HFF-Myc (cell line): ENCODE data around the gene SPTBN1.
"Not testable (repeated sequence)": the region's sequence is repeated elsewhere in the genome, so short reads cannot be mapped to it uniquely, and the experiment has no call there.

Experiments used
- DNase-seq: peaks from one replicate; pipeline ENCODE4 v3.0.0-alpha.2; 2011; ENCODE audit warnings: low read depth; ENCODE audit errors: extremely low read depth
- H3K4me3 ChIP-seq: replicated peaks from 2 replicates; pipeline ENCODE4 v1.5.1; 2011; ENCODE audit warnings: low read depth, mild to moderate bottlenecking, control low read depth, low read length
- TF ChIP-seq, protein P1 (sequence below): IDR thresholded peaks from 2 replicates; pipeline ENCODE4 v1.5.1; 2012; ENCODE audit warnings: mild to moderate bottlenecking, low read depth, low read length, control low read depth; ENCODE audit errors: missing control alignments

The SPTBN1 gene

DNA sequence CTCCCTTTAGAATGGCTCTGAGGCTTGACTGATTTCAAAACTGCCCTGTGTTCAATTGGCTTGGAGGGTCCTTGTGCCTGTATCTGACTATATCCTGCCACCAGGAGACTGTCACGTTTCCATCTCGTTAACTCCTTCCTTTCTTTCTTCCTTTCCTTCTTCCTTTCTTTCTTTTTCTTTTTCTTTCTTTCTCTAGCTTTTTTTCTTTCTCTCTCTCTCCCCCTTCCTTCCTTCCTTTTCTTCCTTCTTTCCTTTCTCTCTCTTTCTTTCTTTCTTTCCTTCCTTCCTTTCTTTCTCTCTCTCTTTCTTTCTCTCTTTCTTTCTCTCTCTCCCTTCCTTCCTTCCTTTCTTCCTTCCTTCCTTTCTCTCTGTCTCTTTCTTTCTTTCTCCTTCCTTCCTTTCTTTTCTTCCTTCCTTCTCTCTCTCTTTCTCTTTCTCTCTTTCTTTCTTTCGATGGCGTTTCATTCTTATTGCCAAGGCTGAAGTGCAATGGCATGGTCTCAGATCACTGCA is 229.2 kb downstream of the SPTBN1 start:
- H3K4me3 ChIP-seq: no peak overlapping the region
- TF ChIP-seq, protein P1, sequence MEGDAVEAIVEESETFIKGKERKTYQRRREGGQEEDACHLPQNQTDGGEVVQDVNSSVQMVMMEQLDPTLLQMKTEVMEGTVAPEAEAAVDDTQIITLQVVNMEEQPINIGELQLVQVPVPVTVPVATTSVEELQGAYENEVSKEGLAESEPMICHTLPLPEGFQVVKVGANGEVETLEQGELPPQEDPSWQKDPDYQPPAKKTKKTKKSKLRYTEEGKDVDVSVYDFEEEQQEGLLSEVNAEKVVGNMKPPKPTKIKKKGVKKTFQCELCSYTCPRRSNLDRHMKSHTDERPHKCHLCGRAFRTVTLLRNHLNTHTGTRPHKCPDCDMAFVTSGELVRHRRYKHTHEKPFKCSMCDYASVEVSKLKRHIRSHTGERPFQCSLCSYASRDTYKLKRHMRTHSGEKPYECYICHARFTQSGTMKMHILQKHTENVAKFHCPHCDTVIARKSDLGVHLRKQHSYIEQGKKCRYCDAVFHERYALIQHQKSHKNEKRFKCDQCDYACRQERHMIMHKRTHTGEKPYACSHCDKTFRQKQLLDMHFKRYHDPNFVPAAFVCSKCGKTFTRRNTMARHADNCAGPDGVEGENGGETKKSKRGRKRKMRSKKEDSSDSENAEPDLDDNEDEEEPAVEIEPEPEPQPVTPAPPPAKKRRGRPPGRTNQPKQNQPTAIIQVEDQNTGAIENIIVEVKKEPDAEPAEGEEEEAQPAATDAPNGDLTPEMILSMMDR: no peak
- DNase-seq: no peak

GRCh38 chr2:54687595-54688152 is 231.5 kb downstream of the SPTBN1 start:
- no peak overlapping the region for H3K4me3 ChIP-seq
- DNase-seq: no peak
- TF ChIP-seq, protein P1: no peak

- TF ChIP-seq, protein P1: no peak
- no peak overlapping the region for H3K4me3 ChIP-seq
- no peak for DNase-seq
Measured at GRCh38 chr2:54691445-54692135, 235.5 kb downstream of the SPTBN1 start.

GRCh38 chr2:54692556-54692955 is 236.4 kb downstream of the SPTBN1 start:
- H3K4me3 ChIP-seq: no peak overlapping the region
- TF ChIP-seq, protein P1: no peak
- no peak for DNase-seq

DNA sequence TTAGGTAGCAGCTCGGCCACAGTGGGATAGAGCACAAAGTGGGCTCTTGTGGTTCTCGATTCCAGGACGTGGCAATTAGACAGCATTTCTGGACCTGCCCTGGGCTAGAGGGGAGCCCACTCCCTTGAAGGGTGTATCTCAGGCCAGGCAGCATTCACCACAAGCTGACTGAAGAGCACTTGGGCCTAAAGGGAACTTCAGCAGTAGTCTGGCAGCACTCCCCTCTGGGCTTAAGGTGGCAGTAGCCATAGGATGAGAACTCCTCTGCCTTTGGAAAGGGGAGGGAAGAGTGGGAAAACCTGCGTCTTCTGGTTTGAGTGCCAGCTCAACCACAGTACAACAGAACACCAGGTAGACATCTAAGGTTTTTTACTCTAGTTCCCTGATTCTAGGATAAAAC is 239.3 kb downstream of the SPTBN1 start:
- TF ChIP-seq, protein P1: no peak
- DNase-seq: no peak
- H3K4me3 ChIP-seq: no peak overlapping the region

DNA sequence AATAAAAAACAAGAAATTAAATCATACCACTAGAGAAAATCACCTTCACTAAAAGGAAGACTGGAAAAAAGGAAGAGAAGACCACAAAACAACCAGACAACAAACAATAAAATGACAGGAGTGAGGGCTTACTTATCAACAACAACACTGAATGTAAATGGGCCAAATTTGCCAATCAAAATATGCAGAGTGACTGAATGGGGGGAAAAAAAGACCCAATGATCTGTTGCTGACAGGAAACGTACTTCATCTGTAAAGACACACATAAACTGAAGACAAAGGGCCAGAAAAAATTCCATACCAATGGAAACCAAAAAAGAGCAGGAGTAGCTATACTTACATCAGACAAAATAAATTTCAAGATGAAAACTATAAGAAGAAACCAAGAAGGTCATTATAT is 241.8 kb downstream of the SPTBN1 start:
- TF ChIP-seq, protein P1: no peak
- H3K4me3 ChIP-seq: no peak overlapping the region
- no peak for DNase-seq

DNA sequence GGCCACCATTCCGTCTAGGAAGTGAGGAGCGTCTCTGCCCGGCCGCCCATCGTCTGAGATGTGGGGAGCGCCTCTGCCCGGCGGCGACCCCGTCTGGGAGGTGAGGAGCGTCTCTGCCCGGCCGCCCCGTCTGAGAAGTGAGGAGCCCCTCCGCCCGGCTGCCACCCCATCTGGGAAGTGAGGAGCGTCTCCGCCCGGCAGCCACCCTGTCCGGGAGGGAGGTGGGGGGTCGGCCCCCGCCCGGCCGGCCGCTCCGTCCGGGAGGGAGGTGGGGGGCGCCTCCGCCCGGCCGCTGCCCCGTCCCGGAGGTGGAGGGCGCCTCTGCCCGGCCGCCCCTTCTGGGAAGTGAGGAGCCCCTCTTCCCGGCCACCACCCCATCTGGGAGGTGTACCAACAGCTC is 242.8 kb downstream of the SPTBN1 start:
- not testable (repeated sequence) for H3K4me3 ChIP-seq, DNase-seq
